Measurements from ENCODE around the gene TMPRSS9.
A peak's percentile ranks its signal among the peaks of the same experiment; 100 is the strongest.

The TMPRSS9 gene

DNA sequence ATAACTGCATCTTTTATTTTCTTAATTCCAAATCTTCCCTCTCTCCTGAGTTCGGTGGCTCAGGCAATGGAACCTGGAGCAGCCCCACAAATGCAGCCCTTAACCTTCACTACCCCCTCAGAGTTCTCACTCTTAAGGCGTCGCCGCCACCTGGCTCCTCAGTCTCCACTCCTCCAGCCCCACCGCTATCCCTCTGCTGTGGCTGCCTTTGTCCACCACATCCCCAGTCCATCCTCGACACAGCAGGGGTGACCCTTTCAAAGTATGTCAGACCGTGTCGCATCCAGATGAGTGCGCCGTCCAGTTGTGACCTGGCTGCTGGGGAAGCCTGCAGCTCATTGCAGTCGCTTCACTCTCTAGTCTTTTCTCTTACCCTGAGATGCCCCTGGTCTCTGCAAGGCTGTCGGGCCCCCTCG lies 30.6 kb upstream of the TMPRSS9 start:
- DNase-seq: no peak

DNA sequence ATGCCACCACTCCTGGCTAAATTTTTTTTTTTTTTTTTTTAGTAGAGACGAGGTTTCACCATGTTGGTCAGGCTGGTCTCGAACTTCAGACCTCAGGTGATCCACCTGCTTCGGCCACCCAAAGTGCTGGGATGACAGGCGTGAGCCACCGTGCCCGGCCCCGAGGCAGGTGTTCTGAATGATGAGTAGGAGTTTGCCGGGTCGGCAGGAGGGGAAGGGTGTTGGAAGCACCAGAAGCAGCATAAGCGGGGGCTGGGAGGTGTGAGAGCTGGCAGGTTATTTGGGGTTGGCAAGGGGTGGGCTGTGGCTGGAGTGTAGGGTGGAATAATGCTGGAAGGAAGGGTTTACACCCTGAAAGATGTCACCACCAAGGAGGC lies 29.8 kb upstream of the TMPRSS9 start:
- no peak for DNase-seq

DNA sequence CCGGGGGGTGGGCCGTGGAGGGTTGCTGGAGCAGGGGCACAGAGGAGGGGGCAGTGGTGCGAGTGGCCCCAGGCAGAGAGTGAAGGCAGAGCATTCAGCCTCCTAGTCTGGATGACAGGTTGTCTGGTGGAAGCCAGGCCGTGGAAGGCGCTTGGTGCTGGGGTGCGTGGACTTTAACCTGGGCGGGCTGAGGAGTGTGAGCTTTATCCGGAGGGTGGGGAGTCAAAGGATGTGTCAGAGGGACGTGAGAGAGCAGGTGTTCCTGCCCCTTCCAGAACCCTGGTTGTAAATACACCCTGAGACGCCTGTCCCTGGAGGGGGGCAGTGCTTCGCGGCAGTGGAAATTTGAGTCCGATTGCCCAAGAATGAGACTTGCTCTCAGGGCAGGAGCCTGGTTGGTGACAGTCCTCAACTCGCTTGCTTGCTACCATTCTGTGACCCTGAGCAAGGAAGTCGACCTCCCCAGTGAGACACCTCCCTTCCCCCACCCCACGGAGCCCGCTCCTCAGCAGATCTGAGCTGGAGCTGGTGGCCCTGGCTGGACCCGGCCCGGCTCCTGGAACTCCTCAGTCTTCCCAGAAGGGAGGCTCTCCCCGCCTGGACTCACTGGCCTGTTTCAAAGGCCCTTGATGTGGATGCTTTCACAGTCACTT lies 29.3 kb upstream of the TMPRSS9 start:
- no peak for DNase-seq

DNA sequence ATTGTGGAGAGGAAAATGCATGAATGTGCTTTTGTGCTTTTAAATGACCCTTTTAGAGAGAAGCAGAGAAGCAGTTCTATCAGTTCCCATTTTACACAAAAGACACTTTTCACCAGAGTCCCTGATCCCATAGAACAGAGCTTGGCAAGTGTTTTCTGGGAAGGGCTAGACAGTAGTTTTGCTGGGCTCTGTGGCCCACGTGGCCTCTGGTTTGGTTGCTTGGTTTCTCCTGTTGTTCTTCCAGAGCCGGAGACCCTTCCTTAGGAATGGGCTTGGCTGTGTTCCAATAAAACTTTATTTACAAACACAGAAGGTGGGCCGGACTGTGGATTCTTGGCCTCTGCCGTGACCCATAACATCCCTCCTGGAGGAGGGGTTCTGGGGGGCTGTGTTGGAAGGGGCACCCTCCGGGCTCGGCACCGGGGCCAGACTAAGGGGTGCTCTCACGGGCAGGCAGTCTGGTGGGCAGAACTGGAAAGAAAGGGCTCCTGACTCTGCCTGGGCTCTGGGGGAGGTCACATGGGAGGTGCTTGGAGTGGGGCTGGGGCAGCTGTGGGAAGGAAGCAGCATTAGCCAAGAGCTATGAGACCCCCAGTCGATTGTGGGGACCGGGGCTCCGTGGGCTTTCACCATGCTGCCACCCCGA lies 28.3 kb upstream of the TMPRSS9 start:
- no peak for DNase-seq

DNA sequence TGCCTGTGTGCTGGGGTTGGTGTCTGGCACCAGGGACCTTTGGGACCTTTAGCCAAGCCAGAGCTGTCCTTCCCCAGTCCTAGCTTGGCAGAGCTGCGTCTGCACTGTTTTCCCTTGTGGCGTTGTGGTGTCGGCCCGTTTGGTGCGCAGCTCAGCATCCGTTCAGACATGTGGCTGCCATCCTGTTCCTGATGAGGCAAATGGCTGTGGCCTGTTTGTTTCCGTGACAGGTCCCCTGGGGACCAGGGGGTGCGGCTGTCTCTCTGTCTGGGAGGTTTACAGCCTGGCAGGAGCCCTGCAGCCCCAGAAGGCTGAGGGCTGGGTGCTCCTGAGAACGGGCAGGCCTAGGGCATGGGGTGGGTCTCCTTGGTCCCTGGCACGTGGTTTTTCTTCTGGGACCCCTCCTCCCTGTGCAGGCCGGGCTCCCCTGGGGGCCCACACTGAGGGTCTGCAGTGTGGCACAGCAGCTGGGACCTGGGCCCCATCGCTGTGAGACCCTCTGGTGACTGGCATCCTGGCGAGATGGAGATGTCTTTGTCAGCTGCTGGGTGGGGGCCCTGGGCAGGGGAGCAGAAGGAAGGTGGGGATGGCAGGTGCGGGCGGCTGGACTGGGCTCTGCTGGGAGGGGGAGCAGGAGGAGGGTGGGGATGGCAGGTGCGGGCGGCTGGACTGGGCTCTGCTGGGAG lies 27.6 kb upstream of the TMPRSS9 start:
- DNase-seq: no peak

DNA sequence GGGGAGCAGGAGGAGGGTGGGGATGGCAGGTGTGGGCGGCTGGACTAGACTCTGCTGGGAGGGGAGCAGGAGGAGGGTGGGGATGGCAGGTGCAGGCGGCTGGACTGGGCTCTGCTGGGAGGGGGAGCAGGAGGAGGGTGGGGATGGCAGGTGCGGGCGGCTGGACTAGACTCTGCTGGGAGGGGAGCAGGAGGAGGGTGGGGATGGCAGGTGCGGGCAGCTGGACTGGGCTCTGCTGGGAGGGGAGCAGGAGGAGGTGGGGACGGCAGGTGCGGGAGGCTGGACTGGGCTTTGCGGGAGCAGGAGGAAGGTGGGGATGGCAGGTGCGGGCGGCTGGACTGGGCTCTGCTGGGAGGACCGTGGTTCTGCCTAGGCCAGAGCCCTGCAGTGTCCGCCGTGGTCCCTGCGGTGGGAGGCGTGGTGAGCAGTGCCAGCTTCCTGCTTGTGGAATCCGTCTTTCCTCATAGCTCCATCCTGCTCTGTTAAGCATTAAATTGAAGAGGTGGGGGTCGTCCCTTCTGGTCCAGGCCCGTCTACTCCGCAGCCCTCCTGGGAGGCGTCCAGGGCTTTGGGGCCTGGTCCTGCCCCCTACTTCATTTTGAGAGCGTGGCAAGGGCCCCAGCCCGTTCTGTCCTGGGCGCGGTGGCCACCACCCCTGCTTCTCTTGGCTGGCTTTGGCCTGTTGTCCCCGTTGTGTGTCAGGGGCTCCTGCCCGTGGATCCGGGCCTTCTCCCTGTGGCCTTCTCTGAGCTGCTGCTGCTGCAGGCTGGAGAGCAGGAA lies 26.8 kb upstream of the TMPRSS9 start:
- DNase-seq: no peak

DNA sequence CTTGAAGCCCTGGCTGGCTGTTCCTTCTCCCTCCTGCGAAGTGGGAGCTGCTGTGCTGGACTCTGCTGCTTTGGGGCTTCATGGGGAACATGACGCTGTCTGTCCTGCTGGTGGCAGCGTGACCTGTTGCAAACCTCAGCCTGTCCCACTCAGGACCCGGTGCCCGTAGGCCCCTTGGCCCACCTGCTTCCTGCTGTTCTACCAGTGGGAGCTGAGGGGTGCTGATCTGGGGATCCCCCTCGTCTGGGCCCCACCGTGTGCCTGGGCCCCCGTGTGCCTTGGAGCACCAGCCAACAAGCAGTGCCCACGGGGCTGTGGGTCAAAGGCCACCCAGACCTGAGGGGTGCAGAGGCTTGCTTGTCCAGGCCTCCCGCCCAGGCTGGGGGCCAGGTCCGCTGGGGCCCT lies 26.3 kb upstream of the TMPRSS9 start:
- no peak for DNase-seq

DNA sequence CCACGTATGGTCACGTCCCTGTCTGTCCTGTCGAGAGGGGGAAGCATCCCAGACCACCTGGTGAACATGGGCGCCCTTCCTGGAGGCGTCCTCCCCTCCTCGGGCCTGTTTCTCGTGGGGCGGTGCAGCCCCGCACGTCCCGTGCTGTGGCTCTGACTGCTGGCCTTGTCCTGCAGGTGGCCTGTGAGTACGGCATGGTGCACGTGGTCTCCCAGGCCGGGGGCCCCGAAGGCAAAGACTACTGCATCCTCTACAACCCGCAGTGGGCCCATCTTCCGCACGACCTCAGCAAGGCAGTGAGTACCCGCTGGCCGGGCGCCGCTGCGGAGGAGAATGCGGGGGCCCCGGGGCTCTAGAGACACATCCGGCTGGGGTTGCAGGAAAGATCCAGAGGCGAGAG lies 25.6 kb upstream of the TMPRSS9 start:
- no peak for DNase-seq

DNA sequence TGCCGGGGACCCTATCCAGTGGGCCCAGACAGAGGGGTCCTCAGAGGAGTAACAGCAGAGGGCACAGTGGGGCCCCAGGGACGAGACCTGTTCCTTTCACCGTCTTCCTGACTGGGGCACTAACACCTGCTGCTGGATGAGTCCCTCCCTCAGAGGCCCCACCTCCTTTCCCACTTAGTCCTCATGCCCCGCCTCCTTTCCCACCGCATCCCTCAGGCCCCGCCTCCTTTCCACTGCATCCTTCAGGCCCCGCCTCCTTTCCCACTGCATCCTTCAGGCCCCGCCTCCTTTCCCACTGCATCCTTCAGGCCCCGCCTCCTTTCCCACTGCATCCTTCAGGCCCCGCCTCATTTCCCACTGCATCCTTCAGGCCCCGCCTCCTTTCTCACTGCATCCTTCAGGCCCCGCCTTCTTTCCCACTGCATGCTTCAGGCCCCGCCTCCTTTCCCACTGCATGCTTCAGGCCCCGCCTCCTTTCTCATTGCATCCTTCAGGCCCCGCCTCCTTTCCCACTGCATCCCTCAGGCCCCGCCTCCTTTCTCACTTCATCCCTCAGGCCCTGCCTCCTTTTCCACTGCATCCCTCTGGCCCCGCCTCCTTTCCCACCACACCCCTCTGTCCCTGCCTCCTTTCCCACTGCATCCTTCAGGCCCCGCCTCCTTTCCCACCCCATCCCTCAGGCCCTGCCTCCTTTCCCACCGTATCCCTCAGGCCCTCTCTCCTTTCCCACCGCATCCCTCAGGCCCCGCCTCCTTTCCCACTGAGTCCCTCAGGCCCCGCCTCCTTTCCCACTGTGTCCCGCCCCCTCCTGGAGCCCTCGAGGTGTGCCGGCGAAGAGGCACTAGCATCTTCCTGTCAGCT lies 24.8 kb upstream of the TMPRSS9 start:
- DNase-seq: no peak

DNA sequence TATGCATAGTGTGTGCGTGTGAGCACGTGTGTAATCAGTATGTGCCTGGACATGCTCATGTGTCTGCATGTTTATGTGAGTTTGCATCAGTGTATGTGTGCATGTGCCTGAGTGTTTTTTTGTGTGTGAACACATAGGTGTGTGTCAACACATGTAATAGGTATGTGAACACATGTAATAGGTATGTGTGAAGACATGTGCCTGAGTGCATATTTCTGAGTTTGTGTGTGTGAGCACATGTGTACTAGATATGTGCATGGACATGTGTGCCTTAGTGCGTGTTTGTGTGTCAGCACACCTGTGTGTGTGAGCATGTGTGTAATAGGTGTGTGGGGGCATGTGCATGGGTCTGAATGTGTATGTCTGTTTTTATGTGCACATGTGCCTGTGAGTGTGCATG lies 24.2 kb upstream of the TMPRSS9 start:
- DNase-seq: no peak

DNA sequence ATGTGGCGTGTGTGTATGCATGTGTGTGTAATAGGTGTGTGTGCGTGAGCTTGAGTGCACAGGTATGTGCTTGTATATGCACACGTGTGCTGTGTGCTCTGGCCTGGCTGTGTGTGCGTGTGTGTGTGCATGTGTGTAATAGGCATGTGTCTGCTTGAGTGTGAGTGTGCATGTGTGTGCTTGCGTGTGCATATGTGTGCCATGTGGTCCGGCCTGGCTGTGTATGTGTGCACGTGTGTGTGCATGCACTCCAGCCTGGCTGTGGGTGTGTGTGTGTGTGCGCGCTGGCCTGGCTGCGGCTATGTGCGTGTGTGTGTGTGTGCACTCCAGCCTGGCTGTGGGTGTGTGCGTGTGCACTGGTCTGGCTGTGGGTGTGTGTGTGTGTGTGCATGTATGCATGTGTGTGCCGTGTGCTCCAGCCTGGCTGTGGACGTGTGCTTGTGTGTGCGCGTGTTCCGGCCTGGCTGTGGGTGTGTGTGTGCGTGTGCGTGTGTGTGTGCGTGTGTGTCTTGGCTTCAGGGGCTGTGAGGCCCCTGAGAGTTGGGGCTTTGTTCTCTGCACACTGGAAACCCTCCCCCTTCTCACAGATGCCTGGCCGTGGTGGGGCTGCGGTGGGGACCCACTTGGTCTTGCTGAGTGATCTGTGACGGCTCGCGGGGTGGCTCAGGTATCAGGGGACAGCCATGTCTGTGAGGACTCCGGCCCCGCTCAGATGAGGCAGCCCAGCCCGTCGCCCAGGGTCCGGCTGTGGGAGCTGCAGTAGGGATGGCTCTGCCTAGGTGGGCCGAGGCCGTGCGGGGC lies 23.3 kb upstream of the TMPRSS9 start:
- DNase-seq: no peak

DNA sequence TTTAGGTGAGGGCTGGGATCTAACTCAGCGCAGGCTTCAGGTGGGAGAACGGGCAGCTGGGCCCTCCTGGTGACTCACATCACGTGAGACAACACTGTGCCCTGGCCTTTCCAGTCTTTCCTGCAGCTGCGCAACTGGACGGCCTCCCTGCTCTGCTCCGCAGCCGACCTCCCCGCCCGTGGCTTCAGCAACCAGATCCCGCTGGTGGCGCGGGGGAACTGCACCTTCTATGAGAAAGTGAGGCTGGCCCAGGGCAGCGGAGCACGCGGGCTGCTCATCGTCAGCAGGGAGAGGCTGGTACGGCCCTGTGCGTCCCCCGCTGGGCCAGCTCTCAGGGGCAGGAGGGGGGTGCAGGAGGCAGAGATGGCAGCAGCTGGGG lies 22.7 kb upstream of the TMPRSS9 start:
- DNase-seq: peak; percentile 64

DNA sequence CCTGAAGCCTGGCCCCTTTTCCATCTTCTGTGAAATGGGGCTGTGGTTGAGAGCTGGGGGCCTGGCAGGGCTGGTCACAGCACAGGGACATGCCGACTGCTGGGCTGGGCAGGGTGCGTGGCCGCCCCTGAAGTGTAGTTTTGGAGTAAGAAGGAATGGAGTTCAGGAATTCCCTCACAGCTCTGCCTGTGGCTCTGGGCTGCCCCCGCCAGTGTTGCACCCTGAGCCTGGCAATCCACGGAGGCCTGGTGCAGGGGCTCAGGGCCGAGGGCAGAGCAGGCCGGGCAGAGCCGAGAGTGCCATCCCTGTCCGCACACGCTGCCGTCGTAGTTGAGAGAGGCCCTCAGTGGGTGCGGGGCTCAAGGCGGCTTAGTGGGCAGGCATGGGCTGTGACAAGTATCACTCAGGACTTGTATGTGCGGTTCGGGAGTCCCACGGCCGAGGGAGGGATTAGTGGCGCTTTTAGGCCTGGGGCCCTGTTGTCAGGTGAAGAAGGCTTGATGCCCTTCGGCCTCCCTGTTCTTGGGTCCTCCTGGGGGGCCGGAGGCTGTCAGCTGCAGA lies 21.9 kb upstream of the TMPRSS9 start:
- no peak for DNase-seq

DNA sequence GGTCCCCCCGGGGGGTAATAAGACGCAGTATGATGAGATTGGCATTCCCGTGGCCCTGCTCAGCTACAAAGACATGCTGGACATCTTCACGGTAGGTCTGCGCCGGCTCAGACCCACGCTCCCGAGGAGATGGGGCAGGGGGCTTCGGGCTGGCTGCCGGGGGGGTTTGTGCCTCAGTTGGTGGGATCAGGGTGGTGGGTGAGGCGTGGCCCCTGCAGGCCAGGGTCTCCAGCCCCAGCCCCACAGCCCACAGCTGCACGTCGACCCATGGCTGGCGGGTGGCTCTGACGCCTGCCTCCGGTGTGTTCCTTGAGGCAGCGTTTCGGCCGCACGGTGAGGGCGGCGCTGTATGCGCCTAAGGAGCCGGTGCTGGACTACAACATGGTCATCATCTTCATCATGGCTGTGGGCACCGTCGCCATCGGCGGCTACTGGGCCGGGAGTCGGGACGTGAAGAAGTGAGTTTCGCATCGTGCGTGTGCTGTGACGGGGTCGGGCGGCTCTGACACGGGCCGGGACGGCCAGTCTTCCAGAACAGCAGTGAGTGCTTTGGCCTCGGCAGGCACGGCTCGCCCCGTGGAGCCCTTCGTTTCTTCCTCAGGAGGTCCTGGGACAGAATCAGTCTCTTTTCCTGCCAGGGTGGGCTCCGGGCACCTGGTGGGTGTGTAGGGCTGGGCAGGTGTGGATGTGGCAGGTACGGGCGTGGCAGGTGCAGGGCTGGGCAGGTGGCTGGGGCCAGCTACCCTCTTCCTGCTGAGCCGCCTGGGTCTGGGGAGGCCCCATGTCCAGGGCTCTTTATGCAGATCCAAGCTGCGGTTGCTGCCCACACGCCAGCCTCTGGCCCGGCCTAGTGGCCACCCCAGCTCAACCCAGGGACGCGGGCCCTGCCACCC lies 21.1 kb upstream of the TMPRSS9 start:
- DNase-seq: no peak

DNA sequence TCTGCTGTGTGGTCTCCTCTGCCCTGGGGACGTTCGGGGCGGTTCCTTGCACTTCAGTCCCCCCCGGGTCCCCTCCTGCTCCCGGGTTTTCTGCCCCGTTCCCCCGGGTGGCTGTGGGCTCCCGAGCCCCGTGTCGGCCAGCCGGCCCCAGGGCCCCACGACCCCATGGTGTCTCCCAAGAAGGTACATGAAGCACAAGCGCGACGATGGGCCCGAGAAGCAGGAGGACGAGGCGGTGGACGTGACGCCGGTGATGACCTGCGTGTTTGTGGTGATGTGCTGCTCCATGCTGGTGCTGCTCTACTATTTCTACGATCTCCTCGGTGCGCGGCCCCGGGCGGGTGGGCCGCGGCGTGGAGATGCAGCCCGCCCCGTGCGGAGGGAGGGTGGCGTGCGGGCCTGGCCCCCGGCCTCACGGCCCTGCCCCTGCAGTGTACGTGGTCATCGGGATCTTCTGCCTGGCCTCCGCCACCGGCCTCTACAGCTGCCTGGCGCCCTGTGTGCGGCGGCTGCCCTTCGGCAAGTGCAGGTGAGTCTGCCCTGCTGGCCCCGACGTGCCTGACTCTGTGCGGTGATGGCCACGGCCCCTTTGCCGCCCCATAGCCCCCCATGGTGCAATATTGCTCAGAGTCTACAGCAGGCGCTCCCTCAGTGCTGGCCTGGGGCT lies 20.3 kb upstream of the TMPRSS9 start:
- DNase-seq: no peak

DNA sequence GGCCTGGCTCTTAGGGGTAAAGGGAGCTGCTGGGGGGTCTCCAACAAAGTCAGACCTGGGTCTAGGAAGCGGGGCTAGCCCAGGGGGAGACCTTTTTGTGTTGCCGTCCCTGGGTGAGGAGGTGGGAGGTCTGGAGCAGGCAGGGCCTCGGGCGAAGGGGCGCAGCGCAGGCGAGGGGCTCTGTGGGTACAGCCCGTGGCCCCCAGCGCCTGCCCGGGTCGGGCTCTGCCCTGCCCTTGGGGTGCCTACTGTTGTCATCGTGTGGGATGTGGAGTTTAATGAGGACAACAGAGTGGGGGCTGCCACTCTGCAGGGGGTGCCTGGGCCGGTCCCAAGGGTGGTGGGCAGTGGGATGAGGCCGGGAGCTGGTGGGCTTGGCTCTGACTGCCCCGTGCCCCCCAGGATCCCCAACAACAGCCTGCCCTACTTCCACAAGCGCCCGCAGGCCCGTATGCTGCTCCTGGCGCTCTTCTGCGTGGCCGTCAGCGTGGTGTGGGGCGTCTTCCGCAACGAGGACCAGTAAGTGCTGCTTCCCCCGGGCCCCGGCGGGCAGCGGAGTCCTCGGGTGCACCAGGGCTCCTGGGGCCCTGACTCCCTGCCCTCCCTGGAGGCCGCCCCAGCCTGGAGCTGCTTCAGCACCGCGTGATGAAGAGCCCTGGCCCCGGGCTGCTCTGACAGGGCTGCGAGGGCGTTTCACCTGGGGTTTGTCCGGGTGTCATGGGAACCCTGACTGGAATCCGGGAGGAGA lies 19.4 kb upstream of the TMPRSS9 start:
- no peak for DNase-seq

DNA sequence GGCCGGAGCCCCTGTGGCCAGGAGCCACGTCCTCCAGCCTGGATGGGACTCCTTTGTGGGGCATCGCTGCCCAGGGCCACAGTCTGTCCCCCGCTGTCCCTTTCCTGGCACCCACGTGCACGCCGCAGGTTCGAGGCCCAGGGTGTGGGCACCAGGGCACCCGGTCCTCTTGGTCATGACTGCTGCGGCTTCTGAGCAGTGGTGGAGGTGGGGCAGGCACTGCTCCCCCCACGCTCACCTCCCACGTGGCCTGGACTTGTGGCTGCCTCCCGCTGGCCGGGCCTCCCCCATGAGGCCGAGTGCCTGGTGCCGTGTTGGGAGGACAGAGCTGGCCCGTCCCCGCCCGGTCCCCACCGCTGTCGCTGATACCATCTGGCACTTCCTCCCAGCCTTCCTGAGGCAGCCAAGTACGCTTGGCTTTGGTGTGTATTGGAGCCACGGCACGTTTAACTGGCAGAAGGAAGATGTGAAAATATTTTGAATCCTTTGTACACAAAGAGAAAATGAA lies 18.8 kb upstream of the TMPRSS9 start:
- DNase-seq: no peak

DNA sequence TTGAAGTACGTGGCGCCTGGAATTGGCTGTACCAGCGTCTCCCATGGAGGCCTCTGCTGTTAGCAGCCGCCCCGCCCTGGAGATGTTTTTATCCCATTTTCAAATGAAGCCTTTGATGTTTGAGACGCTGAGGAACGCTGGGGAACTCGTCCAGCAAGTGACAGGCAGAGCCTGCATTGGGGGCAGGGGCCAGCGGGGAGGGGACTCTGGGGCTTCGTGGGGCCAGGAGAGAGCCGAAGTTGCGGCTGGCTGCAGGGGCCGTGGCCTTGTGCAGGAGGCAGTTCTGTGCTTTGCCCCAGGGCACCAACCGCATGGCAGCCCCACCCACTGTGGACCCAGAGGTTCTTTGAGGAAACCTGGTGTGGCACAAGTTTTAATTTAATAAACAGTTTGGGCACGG lies 18.1 kb upstream of the TMPRSS9 start:
- no peak for DNase-seq

Data from fibroblast of skin of abdomen (primary cell).